CD4-positive, CD25-positive, alpha-beta regulatory T cell (primary cell): Measurements from ENCODE around the gene GPR89B. TPM values are rescaled to one million over a fixed set of nuclear protein-coding genes. Genes with fewer than 3 reads are reported as not detected.

Experiments used
- ATAC-seq, 2 donors: fragments of 150-1000 bp; cut with Tn5 transposase; one replicate each; pipeline ENCODE4 v1.10.0; 2021; ENCODE audit warnings: low read depth in 2 of 2, moderate number of reproducible peaks in 2 of 2, moderate library complexity in 1 of 2
- DNase-seq, 3 donors: peaks; one replicate each; pipeline versions ENCODE4 v3.0.0 to v3.0.0-alpha.2; 2012 to 2022; ENCODE audit warnings: mixed read lengths in 1 of 3
- H3K27ac ChIP-seq: one replicate; pipeline ENCODE4 v1.7.0; 2013; ENCODE audit warnings: mild to moderate bottlenecking, low read length; ENCODE audit not compliant: insufficient read depth, poor library complexity, severe bottlenecking
- H3K27me3 ChIP-seq: one replicate; pipeline ENCODE4 v1.7.0; 2013; ENCODE audit warnings: low read length; ENCODE audit not compliant: control insufficient read depth, insufficient read depth
- H3K36me3 ChIP-seq: one replicate; pipeline ENCODE4 v1.7.0; 2013; ENCODE audit warnings: mild to moderate bottlenecking, low read length, moderate library complexity; ENCODE audit not compliant: control insufficient read depth, insufficient read depth
- H3K4me1 ChIP-seq: 2 replicates; pipeline ENCODE4 v1.7.0; 2013; ENCODE audit warnings: mild to moderate bottlenecking, low read length; ENCODE audit not compliant: insufficient read depth, control insufficient read depth, poor library complexity, severe bottlenecking
- H3K4me3 ChIP-seq: one replicate; pipeline ENCODE4 v1.7.0; 2013; ENCODE audit warnings: low read depth, mild to moderate bottlenecking, low read length, moderate library complexity
- H3K9me3 ChIP-seq, 2 experiments: 1 replicate in 1 of 2; 2 replicates in 1 of 2; pipeline ENCODE4 v1.7.0; 2013; ENCODE audit warnings: low read length in 2 of 2, mild to moderate bottlenecking in 1 of 2, moderate library complexity in 1 of 2; ENCODE audit not compliant: control insufficient read depth in 2 of 2
- H3K27ac Mint-ChIP-seq, 3 donors: one replicate each; pipeline ENCODE4 v1.8.0; 2020 to 2022; ENCODE audit warnings: mild to moderate bottlenecking in 3 of 3, mixed read lengths in 3 of 3, moderate library complexity in 2 of 3
- H3K27me3 Mint-ChIP-seq: one replicate; pipeline ENCODE4 v1.8.0; 2022; ENCODE audit warnings: mild to moderate bottlenecking, mixed read lengths
- H3K36me3 Mint-ChIP-seq: one replicate; pipeline ENCODE4 v1.8.0; 2020; ENCODE audit warnings: mixed read lengths
- H3K4me1 Mint-ChIP-seq, 4 donors: one replicate each; pipeline ENCODE4 v1.8.0; 2020 to 2022; ENCODE audit warnings: mixed read lengths in 4 of 4, mild to moderate bottlenecking in 1 of 4
- H3K4me3 Mint-ChIP-seq, 4 donors: one replicate each; pipeline ENCODE4 v1.8.0; 2020 to 2022; ENCODE audit warnings: mild to moderate bottlenecking in 4 of 4, mixed read lengths in 4 of 4, moderate library complexity in 3 of 4
- H3K9me3 Mint-ChIP-seq, 7 donors: one replicate each; pipeline ENCODE4 v1.8.0; 2020 to 2022; ENCODE audit warnings: mixed read lengths in 7 of 7, mild to moderate bottlenecking in 3 of 7, moderate library complexity in 2 of 7
- polyA plus RNA-seq, 4 donors: library from polyadenylated mRNA; unstranded; fragments of 300-500 nt; fragmentation: Illumina TruSeq; gene quantifications; one replicate each; pipeline ENCODE4 v1.2.3, GENCODE V29; 2021
- total RNA-seq: library from RNA; stranded (reverse); gene quantifications from one replicate; pipeline ENCODE4 v1.2.3, GENCODE V29; 2022

The GPR89B gene
- total and polyA plus RNA-seq, 5 donors from 2014 or later, result 19.1 to 22.6 (median 19.5) TPM

- Histone ChIP-seq H3K4me1 (no peaks in the 10 kb centered on the region), H3K36me3 (no peaks in the 10 kb centered on the region), H3K27ac (no peak overlapping the region), H3K9me3 (no peaks in the 10 kb centered on the region), H3K27me3 (no peaks in the 10 kb centered on the region), H3K4me3 (no peak overlapping the region)
- H3K27ac Mint-ChIP-seq, result no peak overlapping the region
- peaks cover 0 to 1% (median 0%) of the 10 kb centered on the region in 7 donors for H3K9me3 Mint-ChIP-seq
- H3K27me3 Mint-ChIP-seq, result peaks cover 35% of the 10 kb centered on the region
- H3K4me1 Mint-ChIP-seq, result peaks cover 0 to 3% (median 1%) of the 10 kb centered on the region in 4 donors
- H3K4me3 Mint-ChIP-seq, result no peak overlapping the region
- ATAC-seq (no peak), DNase-seq (no peak)
- no peaks in the 10 kb centered on the region for H3K36me3 Mint-ChIP-seq
Measured at GRCh38 chr1:147895123-147895522, 33.1 kb upstream of the GPR89B start.

DNA sequence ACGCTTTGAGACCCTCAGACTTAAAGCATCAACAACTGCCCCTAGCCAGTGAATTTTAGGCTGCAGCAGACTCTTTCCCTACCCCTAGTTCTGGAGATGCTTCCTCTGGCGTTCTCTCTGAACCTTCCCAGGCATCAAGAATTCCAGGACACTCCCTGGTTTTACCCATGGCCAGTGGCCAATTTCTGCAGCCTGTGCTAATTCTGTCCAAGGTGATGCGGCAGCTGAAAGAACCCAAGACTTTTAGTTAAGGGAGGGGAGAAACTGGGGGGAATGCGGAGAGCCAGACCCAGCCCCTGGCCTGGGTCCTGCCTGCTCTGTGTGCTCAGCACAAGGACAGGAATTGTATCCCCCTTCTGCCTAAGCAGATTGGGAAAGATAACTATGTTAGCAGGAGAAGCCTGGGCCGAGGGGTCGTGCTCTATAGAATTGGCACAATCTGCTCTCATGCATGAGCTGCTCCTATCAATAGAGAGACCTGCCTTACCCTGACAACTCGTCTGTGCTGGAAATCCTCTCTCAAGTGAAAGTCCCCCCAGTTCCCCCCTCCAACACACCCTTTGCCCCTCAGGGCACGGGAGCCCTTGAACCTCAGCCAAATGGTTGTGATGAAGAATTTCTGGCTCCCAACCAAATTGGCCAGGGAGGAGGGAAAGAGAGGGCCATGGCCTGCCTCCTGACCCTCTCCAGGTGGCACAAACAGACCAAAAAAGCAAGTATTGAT is 31.0 kb upstream of the GPR89B start:
- Mint-ChIP-seq H3K4me3 (no peak overlapping the region), H3K27me3 (peaks cover 29% of the 10 kb centered on the region), H3K36me3 (no peaks in the 10 kb centered on the region), H3K9me3 (peaks cover 0 to 1% (median 0%) of the 10 kb centered on the region in 7 donors), H3K27ac (no peak overlapping the region), H3K4me1 (peaks cover 0 to 3% (median 1%) of the 10 kb centered on the region in 4 donors)
- H3K4me1 ChIP-seq, result no peaks in the 10 kb centered on the region
- no peak overlapping the region for H3K4me3 ChIP-seq
- no peaks in the 10 kb centered on the region for H3K9me3 ChIP-seq
- no peaks in the 10 kb centered on the region for H3K36me3 ChIP-seq
- no peak for ATAC-seq
- DNase-seq, result no peak
- no peaks in the 10 kb centered on the region for H3K27me3 ChIP-seq
- no peak overlapping the region for H3K27ac ChIP-seq

- DNase-seq, result no peak
- Mint-ChIP-seq H3K9me3 (peaks cover 0 to 1% (median 0%) of the 10 kb centered on the region in 7 donors), H3K4me3 (no peak overlapping the region)
Measured at GRCh38 chr1:147897789-147898188, 30.4 kb upstream of the GPR89B start.

DNA sequence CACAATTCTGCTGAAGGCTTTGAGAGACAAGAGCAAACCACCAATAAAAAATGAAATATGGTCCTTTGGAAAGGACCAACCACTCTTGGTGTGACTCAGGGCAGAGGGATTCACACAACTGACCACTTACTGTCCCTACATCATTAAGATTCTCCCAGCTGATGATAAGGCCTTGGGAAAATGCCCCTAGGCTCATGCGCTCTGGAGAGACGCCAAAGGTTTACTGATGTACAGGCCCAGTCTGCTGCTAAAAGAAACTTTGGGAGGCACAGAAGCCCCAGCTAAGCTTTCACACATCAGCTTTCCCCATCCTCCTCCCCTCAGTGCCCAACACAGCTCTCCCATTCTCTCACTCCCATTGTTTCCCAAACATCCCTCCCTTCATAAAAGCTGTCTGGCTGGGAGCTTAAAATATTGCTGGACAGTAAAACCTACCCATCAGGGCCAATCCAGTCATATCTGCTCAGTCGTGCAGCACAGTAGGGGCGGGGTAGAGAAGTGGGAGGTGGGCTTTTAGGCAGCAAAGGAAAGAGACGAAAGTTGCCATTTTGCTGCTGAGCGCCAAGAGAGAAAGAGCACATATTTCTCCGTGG is 25.9 kb upstream of the GPR89B start, which contains the start of gene GJA8:
GJA8 (plus strand) TSS at position 543 of the 593 bp plus-strand sequence. CDS start 5,161 bp downstream, outside the sequence.
- peaks cover 24% of the 10 kb centered on the region for H3K27me3 Mint-ChIP-seq
- ATAC-seq, result no peak
- no peak for DNase-seq
- Histone ChIP-seq H3K4me1 (no peaks in the 10 kb centered on the region), H3K36me3 (no peaks in the 10 kb centered on the region), H3K9me3 (no peaks in the 10 kb centered on the region), H3K27ac (no peak within 1 kb of the TSS), H3K27me3 (peaks cover 3% of the 10 kb centered on the region), H3K4me3 (no peak within 1 kb of the TSS)
- peaks cover 0 to 2% (median 0%) of the 10 kb centered on the region in 4 donors for H3K4me1 Mint-ChIP-seq
- peaks cover 0 to 1% (median 0%) of the 10 kb centered on the region in 7 donors for H3K9me3 Mint-ChIP-seq
- H3K4me3 Mint-ChIP-seq, result no peak within 1 kb of the TSS
- H3K36me3 Mint-ChIP-seq, result no peaks in the 10 kb centered on the region
- H3K27ac Mint-ChIP-seq, result no peak within 1 kb of the TSS

More at GRCh38 chr1:147897789-147898188, 30.4 kb upstream of the GPR89B start:
- no peaks in the 10 kb centered on the region for H3K36me3 ChIP-seq
- H3K27me3 Mint-ChIP-seq, result peaks cover 23% of the 10 kb centered on the region
- H3K4me1 Mint-ChIP-seq, result peaks cover 0 to under 1% (median 0%) of the 10 kb centered on the region in 4 donors
- H3K36me3 Mint-ChIP-seq, result no peaks in the 10 kb centered on the region
- no peak for ATAC-seq
- no peak overlapping the region for H3K27ac Mint-ChIP-seq
- H3K4me3 ChIP-seq, result no peak overlapping the region
- H3K27me3 ChIP-seq, result no peaks in the 10 kb centered on the region
- no peaks in the 10 kb centered on the region for H3K9me3 ChIP-seq
- no peak overlapping the region for H3K27ac ChIP-seq
- no peaks in the 10 kb centered on the region for H3K4me1 ChIP-seq

GRCh38 chr1:147904726-147905125 is 23.5 kb upstream of the GPR89B start:
- H3K36me3 ChIP-seq, result no peaks in the 10 kb centered on the region
- H3K4me3 Mint-ChIP-seq, result no peak overlapping the region
- H3K27ac Mint-ChIP-seq, result no peak overlapping the region
- peak in 1 of 3 donors; percentile 11 for DNase-seq
- peaks cover 0 to 1% (median 0%) of the 10 kb centered on the region in 7 donors for H3K9me3 Mint-ChIP-seq
- H3K27me3 ChIP-seq, result peaks cover 3% of the 10 kb centered on the region
- no peaks in the 10 kb centered on the region for H3K36me3 Mint-ChIP-seq
- peaks cover 31% of the 10 kb centered on the region for H3K27me3 Mint-ChIP-seq
- no peak overlapping the region for H3K27ac ChIP-seq
- peaks cover 0 to 2% (median 0%) of the 10 kb centered on the region in 4 donors for H3K4me1 Mint-ChIP-seq
- ATAC-seq, result no peak
- no peaks in the 10 kb centered on the region for H3K9me3 ChIP-seq
- no peak overlapping the region for H3K4me3 ChIP-seq
- H3K4me1 ChIP-seq, result no peaks in the 10 kb centered on the region

DNA sequence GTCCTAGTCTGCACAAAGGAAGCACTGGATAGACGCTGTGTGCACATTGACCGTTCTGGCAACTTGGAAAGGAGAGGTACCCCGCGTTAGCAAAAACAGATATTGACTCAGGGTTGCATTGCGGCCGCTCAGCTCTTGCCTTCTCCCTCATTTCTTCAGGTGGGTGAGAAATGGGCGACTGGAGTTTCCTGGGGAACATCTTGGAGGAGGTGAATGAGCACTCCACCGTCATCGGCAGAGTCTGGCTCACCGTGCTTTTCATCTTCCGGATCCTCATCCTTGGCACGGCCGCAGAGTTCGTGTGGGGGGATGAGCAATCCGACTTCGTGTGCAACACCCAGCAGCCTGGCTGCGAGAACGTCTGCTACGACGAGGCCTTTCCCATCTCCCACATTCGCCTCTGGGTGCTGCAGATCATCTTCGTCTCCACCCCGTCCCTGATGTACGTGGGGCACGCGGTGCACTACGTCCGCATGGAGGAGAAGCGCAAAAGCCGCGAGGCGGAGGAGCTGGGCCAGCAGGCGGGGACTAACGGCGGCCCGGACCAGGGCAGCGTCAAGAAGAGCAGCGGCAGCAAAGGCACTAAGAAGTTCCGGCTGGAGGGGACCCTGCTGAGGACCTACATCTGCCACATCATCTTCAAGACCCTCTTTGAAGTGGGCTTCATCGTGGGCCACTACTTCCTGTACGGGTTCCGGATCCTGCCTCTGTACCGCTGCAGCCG is 20.3 kb upstream of the GPR89B start:
- Histone ChIP-seq H3K4me3 (no peak overlapping the region), H3K4me1 (no peaks in the 10 kb centered on the region), H3K27ac (no peak overlapping the region), H3K9me3 (no peaks in the 10 kb centered on the region), H3K27me3 (peaks cover 3% of the 10 kb centered on the region), H3K36me3 (no peaks in the 10 kb centered on the region)
- DNase-seq (no peak), ATAC-seq (no peak)
- H3K4me1 Mint-ChIP-seq, result peaks cover 0 to 2% (median 0%) of the 10 kb centered on the region in 4 donors
- peaks cover 38% of the 10 kb centered on the region for H3K27me3 Mint-ChIP-seq
- no peaks in the 10 kb centered on the region for H3K36me3 Mint-ChIP-seq
- no peak overlapping the region for H3K4me3 Mint-ChIP-seq
- no peaks in the 10 kb centered on the region for H3K9me3 Mint-ChIP-seq
- H3K27ac Mint-ChIP-seq, result no peak overlapping the region

DNA sequence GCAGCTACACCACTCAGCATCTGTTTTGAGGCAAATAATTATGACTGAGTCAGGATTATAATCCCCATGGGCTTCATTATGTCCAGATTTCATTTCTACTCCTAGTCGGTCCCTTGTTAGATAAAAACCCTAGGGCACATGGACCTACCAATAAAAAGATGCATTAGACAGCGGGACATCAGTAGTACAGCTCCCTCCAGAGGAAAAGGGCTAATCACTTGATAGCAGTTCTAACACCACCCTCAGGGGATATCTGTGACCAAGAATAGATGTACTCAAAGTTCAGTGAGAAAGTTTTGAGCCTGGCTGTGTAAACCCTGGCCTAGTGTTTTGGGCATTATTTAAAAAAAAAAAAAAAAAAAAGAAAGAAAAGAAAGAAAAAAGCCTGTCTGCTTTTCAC is 15.7 kb upstream of the GPR89B start:
- no peak overlapping the region for H3K27ac Mint-ChIP-seq
- H3K36me3 Mint-ChIP-seq, result no peaks in the 10 kb centered on the region
- no peaks in the 10 kb centered on the region for H3K9me3 ChIP-seq

More for the DNA sequence above, 15.7 kb upstream of the GPR89B start:
- no peak for DNase-seq
- no peak overlapping the region for H3K4me3 ChIP-seq
- Mint-ChIP-seq H3K27me3 (peaks cover 43% of the 10 kb centered on the region), H3K4me1 (no peaks in the 10 kb centered on the region), H3K4me3 (no peak overlapping the region), H3K9me3 (peaks cover 0 to 3% (median 0%) of the 10 kb centered on the region in 7 donors)
- H3K36me3 ChIP-seq, result no peaks in the 10 kb centered on the region
- peaks cover 12% of the 10 kb centered on the region for H3K27me3 ChIP-seq
- no peak for ATAC-seq
- H3K4me1 ChIP-seq, result no peaks in the 10 kb centered on the region
- H3K27ac ChIP-seq, result no peak overlapping the region
